LNCAP (cell line): Measurements from ENCODE around the gene FBXL15.

ENCODE experiments used
- TF ChIP-seq, protein P1 (sequence below): fragments of 450-650 bp; IDR thresholded peaks from 2 replicates; pipeline ENCODE4 v1.5.1; 2017; ENCODE audit warnings: mild to moderate bottlenecking

Gene FBXL15

DNA sequence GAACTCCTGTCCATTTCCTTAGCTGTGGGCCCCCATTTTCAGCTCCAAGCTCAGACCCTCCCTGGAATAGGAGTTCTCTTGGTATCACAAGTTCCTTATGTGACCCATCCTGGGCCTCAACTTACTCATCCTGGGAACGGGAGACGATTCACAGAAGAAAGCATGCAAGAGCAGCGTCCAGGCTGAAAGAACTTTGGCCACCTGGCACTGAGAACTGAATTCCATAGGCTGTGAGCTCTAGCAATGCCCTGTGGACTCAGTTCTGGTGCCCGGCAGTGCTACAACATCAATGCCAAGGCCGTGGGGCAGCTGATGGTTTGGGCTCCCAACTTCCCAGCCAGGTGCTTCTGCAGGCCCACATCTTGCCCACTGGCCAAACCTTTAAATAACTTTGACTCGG lies 15.7 kb downstream of the FBXL15 start:
- TF ChIP-seq, protein P1, sequence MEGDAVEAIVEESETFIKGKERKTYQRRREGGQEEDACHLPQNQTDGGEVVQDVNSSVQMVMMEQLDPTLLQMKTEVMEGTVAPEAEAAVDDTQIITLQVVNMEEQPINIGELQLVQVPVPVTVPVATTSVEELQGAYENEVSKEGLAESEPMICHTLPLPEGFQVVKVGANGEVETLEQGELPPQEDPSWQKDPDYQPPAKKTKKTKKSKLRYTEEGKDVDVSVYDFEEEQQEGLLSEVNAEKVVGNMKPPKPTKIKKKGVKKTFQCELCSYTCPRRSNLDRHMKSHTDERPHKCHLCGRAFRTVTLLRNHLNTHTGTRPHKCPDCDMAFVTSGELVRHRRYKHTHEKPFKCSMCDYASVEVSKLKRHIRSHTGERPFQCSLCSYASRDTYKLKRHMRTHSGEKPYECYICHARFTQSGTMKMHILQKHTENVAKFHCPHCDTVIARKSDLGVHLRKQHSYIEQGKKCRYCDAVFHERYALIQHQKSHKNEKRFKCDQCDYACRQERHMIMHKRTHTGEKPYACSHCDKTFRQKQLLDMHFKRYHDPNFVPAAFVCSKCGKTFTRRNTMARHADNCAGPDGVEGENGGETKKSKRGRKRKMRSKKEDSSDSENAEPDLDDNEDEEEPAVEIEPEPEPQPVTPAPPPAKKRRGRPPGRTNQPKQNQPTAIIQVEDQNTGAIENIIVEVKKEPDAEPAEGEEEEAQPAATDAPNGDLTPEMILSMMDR, result no peak

DNA sequence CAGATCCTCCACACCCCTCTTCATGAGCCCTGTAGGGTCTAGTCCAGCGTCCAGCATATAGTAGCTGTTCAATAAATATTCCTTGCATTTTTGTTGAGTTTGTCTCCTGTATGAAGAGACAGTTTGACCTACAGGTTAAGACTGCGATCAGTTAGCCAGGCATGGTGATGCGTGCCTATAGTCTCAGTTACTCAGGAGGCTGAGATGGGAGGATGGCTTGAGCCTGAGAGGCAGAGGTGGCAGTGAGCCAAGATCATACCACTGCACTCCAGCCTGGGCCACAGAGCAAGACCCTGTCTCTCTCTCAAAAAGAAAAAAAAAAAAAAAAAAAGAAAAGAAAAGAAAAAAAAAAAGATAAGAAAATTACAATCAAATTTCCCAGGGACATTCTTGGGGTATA lies 16.9 kb downstream of the FBXL15 start:
- TF ChIP-seq, protein P1, result no peak

GRCh38 chr10:102438374-102438773 lies 17.7 kb downstream of the FBXL15 start:
- TF ChIP-seq, protein P1, result no peak

DNA sequence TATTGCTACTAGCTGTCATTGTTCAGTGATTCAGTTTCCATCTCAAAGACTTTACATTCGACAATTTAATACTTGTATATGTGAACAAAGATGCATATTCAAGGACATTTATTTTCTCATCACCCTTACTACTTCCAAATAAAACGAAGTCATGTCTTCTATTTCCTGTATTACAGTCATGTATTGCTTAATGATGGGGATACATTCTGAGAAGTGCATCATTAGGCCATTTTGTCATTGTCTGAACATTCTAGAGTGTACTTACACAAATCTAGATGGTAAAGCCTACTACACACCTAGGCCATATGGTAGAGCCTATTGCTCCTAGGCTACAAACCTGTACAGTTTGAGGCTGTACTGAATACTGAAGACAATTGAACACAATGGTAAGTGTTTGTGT lies 24.2 kb downstream of the FBXL15 start:
- TF ChIP-seq, protein P1, result no peak

- TF ChIP-seq, protein P1, result no peak
Measured at GRCh38 chr10:102449321-102450123, 28.9 kb downstream of the FBXL15 start.

DNA sequence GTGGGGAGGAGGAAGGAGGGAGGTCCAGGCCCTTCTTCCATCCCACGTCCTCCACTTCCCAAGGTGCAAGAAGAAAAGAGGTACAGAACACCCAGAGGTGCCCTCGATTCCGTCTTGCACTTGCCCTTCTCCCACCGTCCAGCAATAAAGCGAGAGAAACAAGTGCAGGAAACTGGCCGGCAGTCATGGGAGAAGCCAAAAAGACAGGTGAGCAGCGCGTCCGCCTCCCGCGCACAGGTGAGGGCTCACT lies 29.4 kb downstream of the FBXL15 start:
- TF ChIP-seq, protein P1, result no peak

GRCh38 chr10:102450374-102451104 lies 29.9 kb downstream of the FBXL15 start:
- TF ChIP-seq, protein P1, result no peak
